Prostate gland (tissue), 2 donors: ENCODE data around the gene TSPAN11.

Source experiments
- CTCF ChIP-seq, 4 experiments: fragments of 200-600 bp in 2 of 4; fragments of 450-650 bp in 2 of 4; sonication (generic) in 2 of 4; IDR thresholded peaks; 1 replicate in 3 of 4; 2 replicates in 1 of 4; pipeline ENCODE4 v1.5.1; 2016 to 2019; ENCODE audit warnings: antibody characterized with exemption in 4 of 4, mild to moderate bottlenecking in 2 of 4, moderate library complexity in 2 of 4
- POLR2A ChIP-seq: fragments of 450-650 bp; IDR thresholded peaks from one replicate; pipeline ENCODE4 v1.6.1; 2016; ENCODE audit warnings: antibody characterized with exemption, mild to moderate bottlenecking

- TF ChIP-seq POLR2A: no peak
- no peak for TF ChIP-seq CTCF (IDR thresholded peaks at IDR 0.05)
Observed at GRCh38 chr12:30905463-30906009, 21.0 kb upstream of the TSPAN11 start.
